Cerebellar nuclear complex (tissue), 1 donor: ENCODE data around the gene CPM.
"Not testable (repeated sequence)": the region's sequence is repeated elsewhere in the genome, so short reads cannot be mapped to it uniquely, and the experiment has no call there.

ENCODE experiments used
- DNase-seq, 2 experiments: peaks; one replicate each; lab custom pipeline; 2025; lab: John Stamatoyannopoulos, UW

CPM gene

DNA sequence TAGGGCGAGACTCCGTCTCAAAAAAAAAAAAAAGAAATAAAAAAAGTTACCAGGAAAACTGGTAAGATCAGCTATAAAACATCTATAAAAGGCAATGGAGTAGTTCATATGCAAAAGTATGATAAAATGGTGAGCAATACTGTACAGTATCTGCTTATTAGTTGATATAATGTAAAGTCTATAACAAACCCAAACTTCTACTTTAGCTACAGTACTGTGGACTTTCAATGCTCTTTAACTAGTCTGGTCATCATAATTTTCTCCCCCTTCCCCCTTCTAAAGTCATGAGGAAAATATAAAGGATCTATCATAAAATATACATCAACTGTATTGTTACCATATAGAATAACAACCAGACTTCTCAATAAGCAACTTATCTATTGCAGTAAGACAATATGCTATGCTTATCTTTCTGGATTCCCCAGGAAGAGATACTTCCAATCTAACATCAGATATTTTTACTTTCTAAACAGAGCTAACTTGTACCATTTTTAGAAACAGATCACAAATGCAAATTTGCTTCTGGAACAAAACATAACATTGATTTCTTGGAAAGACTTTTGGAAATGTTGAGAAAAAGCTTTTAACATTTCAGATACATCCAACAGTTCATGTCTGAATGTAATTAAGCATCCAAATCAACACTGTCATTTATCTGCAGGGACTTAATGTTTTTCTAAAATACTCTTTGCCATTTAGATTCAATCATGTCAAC is 81.2 kb downstream of the CPM start:
- DNase-seq, result no peak

DNA sequence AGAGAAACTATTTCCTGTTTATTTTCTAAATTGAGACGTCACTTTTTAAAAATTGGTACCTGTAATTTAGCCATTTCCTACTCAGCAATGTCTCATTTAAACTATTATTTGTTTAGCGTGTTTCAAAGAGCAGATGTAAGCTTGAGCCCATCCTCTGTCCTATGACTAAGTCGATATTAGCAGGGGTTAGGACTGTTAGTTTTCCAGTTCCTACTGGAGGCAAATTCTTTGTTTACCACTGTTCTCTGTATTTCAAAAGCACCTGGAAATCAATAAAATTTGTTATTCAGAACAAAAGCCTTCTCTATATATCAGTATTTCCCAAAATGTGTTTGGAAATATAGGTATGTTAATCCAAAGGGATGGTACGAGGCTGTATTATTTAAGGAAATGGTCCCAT is 82.6 kb downstream of the CPM start:
- DNase-seq, result no peak

- no peak for DNase-seq
These were observed 86.2 kb downstream of the CPM start for GRCh38 chr12:68846811-68847210.

DNA sequence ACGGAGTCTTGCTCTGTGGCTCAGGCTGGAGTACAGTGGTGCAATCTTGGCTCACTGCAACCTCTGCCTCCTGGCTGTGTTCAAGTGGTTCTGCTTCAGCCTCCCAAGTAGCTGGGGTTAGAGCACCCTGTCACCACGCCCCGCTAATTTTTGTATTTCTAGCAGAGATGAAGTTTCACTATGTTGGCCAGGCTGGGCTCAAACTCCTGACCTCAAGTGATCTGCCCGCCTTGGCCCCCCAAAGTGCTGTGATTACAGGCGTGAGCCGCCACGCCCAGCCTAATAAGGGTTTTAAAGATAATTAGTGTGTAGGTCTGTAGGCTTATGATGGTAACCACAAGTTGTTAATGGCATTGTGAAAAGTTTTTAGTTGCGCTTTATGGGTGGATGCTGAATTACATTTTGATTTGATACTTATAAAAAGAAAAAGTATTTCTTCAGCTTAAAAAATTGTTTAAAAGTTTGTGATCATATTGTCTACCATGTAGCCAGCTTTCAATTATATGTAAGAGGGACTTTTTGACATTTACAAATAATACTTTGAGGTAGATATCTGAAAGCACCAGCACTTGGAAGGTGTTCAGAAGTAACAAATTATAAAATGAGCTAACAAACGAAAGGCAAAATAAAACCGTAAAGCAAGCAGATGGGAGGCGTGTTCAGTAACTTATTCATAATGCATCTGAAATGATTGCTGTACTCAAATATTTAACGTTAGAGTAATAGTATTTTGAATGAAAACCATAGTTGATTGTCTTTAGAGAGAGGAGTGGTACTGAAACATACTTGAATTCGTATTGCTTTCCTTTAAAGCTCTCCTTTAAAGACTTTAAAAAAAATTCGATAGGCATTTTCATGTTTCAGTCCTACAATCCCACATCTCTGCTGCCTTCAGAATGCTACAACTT is 87.9 kb downstream of the CPM start:
- no peak for DNase-seq

- no peak for DNase-seq
These were observed 88.6 kb downstream of the CPM start for GRCh38 chr12:68844318-68844745.

DNA sequence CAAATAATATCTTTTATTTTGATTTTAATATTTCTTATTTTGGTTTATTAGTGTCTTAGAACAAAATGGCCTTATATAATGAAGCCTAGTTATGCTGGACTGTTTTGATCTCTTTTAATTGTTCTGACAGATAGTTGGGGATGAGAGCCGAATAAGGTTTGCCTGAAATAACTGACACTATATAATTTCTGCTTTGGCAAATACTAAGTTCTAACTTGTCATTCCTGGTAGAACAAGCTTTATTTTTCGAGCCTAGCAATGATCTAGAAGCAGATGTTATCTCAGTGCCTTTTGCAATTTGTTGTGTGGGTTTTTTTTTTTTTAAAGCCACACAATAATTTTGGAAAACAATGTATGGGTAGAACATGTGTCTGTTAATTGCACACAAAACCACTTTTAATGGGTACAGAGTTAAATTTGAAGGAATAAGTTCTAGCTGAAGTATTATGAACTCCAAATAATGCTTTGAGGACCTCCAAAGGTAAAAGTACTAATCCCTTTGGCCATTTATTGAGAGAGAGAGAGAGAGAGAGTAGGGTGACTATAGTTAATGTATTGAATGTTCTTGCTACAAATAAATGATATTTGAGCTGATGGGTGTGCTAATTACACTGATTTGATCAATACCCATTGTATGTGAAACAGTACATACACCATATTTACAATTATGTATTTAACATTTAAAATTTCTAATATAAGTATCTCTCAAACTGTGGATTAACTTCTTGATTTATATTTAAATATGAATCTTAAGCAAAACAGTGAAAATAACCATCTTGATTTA is 90.0 kb downstream of the CPM start:
- no peak for DNase-seq

DNA sequence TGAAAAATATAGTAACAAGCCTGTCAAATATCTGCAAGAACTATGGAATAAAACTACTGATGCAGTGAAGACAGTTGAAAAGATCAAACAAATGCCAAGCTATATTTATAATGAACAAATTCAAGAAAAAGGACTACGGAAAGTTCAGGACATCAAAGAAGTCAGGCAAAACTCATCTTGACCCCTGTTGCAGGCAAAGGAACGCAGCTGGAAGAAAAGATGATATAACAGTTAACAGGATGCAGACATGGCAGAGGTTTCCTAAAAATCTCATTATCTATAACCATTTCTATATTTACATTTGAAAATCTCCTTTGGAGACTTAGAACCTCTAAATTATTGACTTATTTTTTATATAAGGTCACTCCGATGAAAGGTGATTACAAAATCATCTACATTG is 90.8 kb downstream of the CPM start:
- DNase-seq, result no peak

- DNase-seq, result no peak
These were observed 91.3 kb downstream of the CPM start for GRCh38 chr12:68841717-68842116.

DNA sequence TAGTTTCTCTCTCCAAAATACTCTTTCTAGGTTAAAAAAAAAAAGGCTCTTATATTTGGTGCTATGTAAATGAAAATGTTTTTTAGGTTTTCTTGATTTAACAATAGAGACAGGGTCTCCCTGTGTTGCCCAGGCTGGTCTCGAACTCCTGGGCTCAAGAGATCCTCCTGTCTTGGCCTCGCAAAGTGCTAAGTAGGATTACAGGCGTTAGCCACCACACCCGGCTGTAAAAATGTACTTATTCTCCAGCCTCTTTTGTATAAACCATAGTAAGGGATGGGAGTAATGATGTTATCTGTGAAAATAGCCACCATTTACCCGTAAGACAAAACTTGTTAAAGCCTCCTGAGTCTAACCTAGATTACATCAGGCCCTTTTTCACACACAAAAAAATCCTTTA is 91.8 kb downstream of the CPM start:
- not testable (repeated sequence) for DNase-seq

GRCh38 chr12:68839183-68840147 is 93.5 kb downstream of the CPM start:
- DNase-seq, result no peak

GRCh38 chr12:68838046-68838886 is 94.7 kb downstream of the CPM start:
- DNase-seq, result no peak

DNA sequence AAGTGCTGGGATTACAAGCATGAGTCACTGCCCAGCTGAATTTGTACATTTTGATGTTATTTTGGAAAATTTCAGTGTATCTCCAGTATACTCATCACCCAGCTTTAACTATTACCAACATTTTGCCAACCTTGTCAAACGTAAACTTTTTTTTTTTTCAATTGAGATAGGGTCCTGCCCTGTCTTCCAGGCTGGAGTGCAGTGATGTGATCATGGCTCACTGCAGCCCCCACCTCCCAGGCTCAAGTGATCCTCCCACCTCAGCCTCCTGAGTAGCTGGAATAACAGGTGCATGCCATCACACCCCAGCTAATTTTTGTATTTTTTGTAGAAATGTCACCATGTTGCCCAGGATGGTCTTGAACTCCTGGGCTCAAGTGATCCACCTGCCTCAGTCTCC is 95.8 kb downstream of the CPM start:
- DNase-seq, result no peak

- no peak for DNase-seq
These were observed 97.5 kb downstream of the CPM start for GRCh38 chr12:68835333-68835908.

- DNase-seq, result no peak
These were observed 99.5 kb downstream of the CPM start for GRCh38 chr12:68833508-68833907.

DNA sequence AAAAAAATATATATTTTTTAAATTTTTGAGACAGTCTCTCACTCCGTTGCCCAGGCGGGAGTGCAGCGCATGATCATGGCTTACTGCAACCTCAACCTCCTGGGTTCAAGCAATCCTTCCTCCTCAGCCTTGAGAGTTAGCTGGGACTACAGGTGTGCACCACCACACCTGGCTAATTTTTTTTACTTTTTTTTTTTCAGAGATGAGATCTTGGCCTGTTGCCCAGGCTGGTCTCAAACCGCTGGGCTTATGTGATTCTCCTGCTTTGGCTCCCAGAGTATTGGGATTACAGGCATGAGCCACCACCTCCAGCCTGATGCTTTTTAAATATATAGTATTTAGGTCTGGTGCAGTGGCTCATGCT is 100.5 kb downstream of the CPM start:
- no peak for DNase-seq

DNA sequence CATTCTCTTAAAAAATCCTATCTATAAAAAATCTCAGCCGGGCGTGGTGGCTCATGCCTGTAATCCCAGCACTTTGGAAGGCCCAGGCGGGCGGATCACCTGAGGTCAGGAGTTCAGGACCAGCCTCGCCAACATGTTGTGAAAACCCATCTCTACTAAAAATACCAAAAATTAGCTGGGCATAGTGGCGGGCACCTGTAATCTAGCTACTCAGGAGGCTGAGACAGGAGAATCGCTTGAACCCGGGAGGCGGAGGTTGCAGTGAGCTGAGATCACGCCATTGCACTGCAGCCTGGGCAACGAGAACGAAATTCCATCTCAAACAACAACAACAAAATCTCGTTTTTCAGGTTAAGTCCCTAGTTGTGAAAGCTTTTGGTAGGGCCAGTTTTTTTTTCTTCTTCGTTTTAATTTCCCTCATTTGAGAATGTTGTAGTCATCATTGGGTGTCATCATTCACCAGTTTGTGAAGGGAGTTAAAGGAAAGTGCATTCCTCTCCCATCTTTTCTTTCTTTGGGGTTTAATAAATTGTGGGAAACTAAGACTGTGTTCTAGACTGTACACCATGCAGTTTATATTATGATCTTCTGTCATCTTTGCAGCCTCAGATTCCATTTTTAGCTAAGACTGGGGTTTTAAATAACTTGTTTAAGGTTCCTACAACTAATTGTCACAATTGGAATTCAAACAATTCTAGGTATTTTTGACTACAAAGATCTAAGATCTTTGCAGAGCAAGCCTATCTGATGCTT is 101.0 kb downstream of the CPM start:
- DNase-seq, result no peak

DNA sequence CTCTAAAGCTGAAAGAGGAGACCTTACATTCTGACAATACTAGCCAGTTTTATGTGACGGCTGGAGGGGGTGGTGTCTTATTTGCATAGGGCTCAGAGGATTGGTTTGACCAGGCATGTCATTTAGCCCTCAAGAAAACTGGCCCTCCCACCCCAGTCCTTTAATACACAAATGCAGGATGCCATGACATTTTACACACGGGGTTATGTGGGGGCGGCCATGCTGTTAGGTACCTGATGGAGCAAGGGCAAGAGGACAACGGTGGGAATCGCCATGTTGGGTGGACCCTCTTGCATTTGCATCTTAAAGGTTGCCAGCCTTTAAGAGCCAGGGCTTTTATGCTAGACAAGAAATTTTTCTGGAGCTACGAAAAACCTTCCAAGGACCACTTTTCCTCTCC is 101.7 kb downstream of the CPM start:
- DNase-seq, result no peak

DNA sequence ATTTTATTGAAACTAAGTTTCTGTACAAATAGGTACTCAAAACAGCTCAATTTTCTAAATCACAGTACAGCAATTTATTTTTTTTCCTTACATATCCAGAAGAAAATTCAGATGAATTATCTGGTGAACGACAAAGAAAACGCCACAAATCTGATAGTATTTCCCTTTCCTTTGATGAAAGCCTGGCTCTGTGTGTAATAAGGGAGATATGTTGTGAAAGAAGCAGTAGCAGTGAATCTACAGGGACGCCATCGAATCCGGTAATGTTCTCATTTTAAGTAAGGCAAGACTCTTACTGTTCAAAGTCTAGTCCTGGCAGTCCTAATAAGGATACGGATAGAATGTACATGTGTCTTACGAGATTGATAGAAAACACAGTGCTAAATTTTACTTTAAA is 104.3 kb downstream of the CPM start:
- DNase-seq, result no peak

GRCh38 chr12:68827895-68828671 is 104.9 kb downstream of the CPM start:
- DNase-seq, result no peak
